ENCODE measurements around the gene LSM2. TPM values are rescaled to one million over a fixed set of nuclear protein-coding genes. Genes with fewer than 3 reads are reported as not detected.
A peak's percentile ranks its signal among the peaks of the same experiment; 100 is the strongest.

The LSM2 gene
- total and polyA plus RNA-seq, 9 of the 15 experiments (the other 6 are each of a cell fraction or from before 2014, with no cell fraction given): 154 to 407 (median 223) TPM

DNA sequence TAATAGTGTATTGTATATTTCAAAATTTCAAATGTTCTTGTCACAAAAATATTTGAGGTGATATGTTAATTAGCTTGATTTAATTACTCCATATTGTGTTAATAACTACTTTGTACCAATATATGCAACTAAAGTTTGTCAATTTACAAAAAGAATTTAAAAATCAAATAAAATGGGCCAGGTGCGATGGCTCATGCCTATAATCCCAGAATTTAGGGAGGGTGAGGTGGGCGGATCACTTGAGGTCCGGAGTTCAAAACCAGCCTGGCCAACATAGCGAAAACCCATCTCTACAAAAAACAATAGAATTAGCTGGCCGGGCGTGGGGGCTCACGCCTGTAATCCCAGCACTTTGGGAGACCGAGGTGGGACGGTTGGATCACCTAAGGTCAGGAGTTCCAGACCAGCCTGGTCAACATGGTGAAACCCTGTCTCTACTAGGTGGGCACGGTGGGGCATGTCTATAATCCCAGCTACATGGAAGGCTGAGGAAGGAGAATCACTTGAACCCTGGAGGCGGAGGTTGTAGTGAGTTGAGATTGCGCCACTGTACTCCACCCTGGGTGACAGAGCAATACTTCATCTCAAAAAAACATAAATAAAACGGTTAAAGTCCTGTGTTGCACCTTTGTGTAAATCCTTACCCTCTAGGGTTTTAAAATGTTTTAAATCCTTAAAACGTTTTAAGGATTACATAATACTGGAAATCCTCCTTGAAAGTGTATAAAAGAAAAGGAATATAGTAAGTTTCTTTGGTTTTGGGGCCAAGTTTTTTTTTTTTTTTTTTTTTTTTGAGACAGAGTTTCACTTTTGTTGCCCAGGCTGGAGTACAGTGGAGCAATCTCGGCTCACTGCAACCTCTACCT, 24.8 kb upstream of the LSM2 start (continued):
- TF ChIP-seq ZSCAN32 (CRISPR knock-in tag; IDR thresholded peaks at IDR 0.05) (peak; percentile 80; the same call in 1 of the 2 replicates), ZNF830 (CRISPR knock-in tag; IDR thresholded peaks at IDR 0.05) (peak; percentile 90; the same call in 1 of the 2 replicates), ZBTB12 (CRISPR knock-in tag; IDR thresholded peaks at IDR 0.05) (no peak), ZNF518B (CRISPR knock-in tag; IDR thresholded peaks at IDR 0.05) (no peak), HNRNPUL1 (IDR thresholded peaks at IDR 0.05; ENCODE audit: low read length) (no peak), HDGF (IDR thresholded peaks at IDR 0.05) (peak; percentile 50; the same call in 1 of the 2 replicates), ETS2 (tag; IDR thresholded peaks at IDR 0.05; ENCODE audit: borderline replicate concordance, poor library complexity, severe bottlenecking) (no peak), YY1 (IDR thresholded peaks at IDR 0.05; ENCODE audit: borderline replicate concordance in 1 of 3, control insufficient read depth in 1 of 3, extremely low read depth in 1 of 3, insufficient read depth in 3 of 3, insufficient read length in 1 of 3, insufficient replicate concordance in 2 of 3, low read depth in 1 of 3, low read length in 2 of 3) (peak in 1 of 3 experiments; percentile 4), ZNF512 (tag; IDR thresholded peaks at IDR 0.05) (no peak), ZNF324 (CRISPR knock-in tag; IDR thresholded peaks at IDR 0.05) (peak; percentile 53; the same call in 1 of the 2 replicates), DIDO1 (tag; IDR thresholded peaks at IDR 0.05; ENCODE audit: low read depth) (no peak), CBFA2T3 (IDR thresholded peaks at IDR 0.05) (no peak), MXI1 (IDR thresholded peaks at IDR 0.05; ENCODE audit: low read depth, low read length) (peak; percentile 54; the same call in 1 of the 2 replicates), C11orf30 (IDR thresholded peaks at IDR 0.05; ENCODE audit: low read depth) (no peak), RNF2 (IDR thresholded peaks at IDR 0.05) (no peak), HSF4 (CRISPR knock-in tag; IDR thresholded peaks at IDR 0.05; ENCODE audit: borderline replicate concordance) (no peak), DMBX1 (CRISPR knock-in tag; IDR thresholded peaks at IDR 0.05; ENCODE audit: borderline replicate concordance) (peak; percentile 29; the same call in 1 of the 2 replicates), HDAC2 (IDR thresholded peaks at IDR 0.05) (peak; percentile 66; the same call in 1 of the 2 replicates), ZNF146 (CRISPR knock-in tag; IDR thresholded peaks at IDR 0.05; ENCODE audit: unreplicated experiment) (no peak)
- TF ChIP-seq, protein P1, sequence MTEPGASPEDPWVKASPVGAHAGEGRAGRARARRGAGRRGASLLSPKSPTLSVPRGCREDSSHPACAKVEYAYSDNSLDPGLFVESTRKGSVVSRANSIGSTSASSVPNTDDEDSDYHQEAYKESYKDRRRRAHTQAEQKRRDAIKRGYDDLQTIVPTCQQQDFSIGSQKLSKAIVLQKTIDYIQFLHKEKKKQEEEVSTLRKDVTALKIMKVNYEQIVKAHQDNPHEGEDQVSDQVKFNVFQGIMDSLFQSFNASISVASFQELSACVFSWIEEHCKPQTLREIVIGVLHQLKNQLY (CRISPR knock-in tag; conservative IDR thresholded peaks at IDR 0.05): 0 out of 4 replicates have a peak, but pooled peaks of 1 of the 2 experiments have one; percentile 13
